HG02852 (cell line): ENCODE data around the gene TTC21A.
"Not testable (repeated sequence)": the region's sequence is repeated elsewhere in the genome, so short reads cannot be mapped to it uniquely, and the experiment has no call there.

Experiments
- ATAC-seq: cut with Tn5 transposase; IDR thresholded peaks from one replicate; pipeline ENCODE4 v1.9.1; 2021; ENCODE audit warnings: mild to moderate bottlenecking, moderate library complexity; ENCODE audit not compliant: unreplicated experiment

TTC21A gene

GRCh38 chr3:39148435-39149058 lies 41.1 kb downstream of the TTC21A start:
- no peak for ATAC-seq

DNA sequence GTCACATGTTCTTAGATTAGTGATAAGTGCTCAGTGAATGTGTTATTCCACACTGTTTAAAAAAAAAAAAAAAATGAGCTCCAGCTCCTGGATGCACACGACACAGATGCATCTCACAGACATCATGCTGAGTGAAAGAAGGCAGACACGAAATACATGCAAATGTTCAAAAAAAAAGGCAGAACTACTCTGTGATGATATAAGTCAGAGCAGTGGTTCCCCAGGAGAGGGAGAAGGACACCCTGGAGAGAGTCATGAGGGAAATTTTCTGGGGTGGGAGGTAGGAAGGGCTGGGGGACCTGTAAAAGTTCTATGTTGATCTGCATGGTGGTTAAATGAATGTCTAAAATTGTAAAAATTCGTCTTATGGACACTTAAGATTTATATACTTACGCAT lies 41.6 kb downstream of the TTC21A start:
- ATAC-seq: no peak

- ATAC-seq: no peak
These were observed 42.1 kb downstream of the TTC21A start for GRCh38 chr3:39149498-39150147.

DNA sequence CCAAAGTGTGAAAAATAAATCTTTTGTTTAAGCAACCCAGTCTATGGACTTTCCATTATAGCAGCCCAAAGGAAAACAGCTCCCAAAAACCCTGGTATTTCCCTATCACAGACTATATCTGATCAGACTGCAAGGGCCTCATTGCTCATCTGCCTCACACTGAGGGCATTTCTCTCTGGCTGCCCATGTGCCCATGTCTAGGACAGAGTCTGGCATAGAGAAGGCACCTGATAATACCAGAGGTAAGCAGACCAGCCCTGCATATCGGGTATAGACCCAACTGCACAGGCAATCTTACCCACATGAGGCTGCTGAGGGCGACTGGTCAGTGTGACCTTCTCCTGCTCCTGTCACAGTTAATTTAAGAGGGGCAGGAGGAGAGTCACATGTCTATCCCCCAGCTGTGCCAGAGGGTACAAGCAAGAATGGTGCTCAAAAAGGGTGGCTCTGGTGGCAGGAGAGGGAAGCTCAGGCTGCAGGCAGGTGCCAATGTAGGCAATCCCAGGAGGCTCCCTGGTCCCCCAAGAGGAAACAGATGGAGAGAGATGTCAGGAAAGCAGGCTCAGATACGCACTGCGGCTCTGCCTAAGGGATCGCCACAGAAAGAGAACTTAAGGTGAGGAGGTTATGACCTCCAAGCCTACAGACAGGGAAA lies 42.8 kb downstream of the TTC21A start:
- ATAC-seq: no peak

DNA sequence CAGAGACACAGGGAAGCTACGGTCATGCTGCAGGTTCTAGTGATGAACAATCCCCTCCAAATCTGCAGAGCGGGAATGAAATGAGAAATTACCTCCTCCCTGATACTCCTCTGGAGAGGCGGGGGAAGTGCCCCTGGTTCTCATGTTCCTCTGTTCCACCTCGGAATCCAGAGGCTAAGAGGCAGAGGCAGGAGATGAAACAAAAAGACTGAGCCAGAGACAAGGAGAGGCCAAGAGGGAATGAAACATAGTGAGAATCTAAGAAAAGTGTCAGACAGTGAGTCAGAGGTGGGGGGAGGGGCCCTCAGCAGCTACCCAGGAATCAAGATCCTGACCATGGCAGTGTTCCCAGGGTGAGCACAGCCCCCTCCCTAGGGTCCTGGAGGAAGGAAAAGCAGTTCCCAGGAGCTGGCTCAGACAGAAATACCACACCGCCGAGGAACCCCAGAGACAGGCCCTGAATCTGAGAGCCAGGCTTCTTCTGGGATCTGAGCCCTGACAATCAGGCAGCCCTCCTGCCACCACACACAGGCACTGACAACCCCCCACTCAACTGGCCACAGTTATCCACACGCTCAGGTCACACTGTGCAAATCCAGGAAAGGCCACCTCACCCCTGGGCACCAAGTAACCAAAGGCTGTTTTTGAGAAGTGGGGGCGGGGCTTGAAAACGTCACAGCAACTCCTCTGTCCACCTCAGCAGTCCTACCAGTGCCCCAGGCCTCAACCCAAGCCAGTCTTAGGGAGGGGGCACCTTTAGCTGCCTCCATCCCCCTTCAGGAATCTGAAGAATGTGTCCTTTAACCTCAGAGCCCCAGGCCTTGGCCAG lies 43.5 kb downstream of the TTC21A start:
- no peak for ATAC-seq

DNA sequence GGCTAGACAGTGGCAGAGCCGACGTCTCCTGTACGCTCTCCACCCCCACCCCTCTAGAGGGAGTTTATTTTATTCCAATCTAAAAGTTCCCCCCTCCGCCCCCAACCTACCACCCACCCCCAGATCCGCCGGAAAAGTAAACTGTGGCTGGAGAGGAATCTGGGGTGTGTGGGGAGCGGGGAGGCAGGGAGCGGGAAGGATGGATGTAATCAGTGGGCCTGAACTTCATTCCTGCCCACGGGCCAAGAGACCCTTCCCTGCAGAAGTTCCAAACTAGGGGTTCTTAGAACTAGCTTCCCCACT lies 46.4 kb downstream of the TTC21A start:
- no peak for ATAC-seq

DNA sequence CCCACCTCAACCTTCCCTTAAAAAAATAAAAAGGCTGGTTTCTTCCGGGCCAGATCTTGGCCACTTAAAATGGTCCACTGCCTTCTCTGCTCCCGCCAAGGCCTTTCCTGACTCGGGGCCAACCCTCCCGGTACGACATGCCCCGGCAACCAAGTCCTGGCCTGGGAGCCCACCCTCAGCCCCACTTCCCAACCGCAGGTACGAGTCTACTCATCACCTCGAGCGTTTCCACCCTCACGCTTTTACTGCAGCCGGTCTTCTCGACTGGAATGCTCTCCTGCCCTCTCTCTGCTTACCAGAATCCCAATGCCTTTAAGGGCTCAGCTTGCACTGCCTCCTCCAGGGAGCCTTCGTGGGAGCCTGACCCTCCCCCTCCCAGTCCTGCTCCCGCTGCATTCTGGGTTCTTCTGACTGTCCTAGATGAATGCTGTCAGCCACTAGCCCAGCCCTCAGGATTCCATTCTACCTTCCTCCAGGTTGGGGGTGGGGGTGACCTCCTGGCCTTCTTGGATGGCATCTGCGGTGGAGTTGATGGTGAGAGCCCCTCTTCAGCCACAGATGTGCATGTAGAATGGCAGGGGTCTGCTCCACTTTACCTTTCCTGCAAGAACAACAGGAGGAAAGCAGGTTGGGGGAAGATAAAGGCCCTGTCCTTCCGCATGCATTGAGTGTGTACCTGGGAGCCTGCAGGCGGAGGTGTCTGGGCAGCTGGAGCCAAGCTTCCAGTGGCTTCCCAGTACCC lies 47.0 kb downstream of the TTC21A start:
- ATAC-seq: no peak

DNA sequence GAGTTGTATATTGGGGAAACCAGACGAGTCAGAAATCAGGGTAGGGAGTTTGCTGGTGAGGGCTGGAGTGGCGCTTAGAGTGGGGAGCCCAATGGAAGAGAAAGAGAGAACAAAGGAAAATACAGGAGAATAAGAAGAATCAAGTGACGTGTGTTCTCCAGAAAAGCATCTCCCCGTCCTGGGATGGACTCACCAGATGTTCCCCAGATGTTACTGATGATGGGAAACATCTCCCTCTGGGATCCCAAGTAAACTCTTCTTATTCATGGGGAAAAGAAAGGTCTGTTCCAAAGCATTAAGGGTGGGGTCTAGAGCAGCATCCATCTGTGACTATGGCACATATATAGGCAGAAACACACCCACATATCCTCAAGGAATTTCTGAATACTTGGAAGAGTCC lies 48.9 kb downstream of the TTC21A start:
- ATAC-seq: no peak

GRCh38 chr3:39157359-39157758 lies 49.9 kb downstream of the TTC21A start:
- ATAC-seq: no peak

DNA sequence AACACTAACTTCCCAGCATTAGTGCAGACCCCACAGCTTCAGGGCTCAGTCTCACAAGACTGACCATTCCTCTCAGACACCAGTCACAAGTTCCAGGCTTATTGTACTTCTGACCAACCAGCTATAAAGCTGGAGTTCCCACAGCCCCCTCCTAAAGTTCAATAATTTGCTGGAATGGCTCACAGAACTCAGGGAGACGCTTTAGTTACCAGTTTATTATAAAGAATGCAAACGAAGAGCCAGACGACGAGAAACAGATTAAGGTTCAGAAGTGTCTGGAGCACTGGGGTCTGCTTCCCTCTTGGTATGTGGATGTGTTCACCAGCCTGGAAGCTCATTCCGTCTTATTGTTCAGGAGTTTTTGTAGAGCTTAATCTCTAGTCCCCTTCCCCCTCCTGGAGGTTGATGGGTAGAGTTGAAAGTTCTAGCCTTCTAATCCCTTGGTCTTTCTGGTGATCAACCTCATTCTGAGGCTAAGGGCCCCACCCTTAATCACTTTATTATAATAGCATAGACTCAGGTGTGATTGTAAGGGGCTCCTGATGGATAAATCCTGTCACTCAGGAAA lies 50.8 kb downstream of the TTC21A start:
- ATAC-seq: no peak

DNA sequence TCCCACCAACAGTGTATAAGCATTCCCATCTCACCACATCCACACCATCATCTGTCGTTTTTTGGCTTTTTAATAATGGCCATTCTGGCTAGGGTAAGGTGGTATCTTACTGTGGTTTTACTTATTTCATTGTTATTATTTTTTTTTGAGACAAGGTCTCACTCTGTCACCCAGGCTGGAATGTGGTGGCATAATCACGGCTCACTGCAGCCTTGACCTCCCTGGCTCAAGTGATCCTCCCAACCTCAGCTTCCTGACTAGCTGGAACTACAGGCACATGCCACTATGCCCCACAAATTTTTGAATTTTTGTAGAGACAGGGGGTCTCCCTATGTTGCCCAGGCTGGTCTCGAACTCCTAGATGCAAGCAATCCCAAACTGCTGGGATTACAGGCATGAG lies 56.9 kb downstream of the TTC21A start:
- ATAC-seq: no peak

GRCh38 chr3:39165518-39165917 lies 58.0 kb downstream of the TTC21A start:
- ATAC-seq: no peak

DNA sequence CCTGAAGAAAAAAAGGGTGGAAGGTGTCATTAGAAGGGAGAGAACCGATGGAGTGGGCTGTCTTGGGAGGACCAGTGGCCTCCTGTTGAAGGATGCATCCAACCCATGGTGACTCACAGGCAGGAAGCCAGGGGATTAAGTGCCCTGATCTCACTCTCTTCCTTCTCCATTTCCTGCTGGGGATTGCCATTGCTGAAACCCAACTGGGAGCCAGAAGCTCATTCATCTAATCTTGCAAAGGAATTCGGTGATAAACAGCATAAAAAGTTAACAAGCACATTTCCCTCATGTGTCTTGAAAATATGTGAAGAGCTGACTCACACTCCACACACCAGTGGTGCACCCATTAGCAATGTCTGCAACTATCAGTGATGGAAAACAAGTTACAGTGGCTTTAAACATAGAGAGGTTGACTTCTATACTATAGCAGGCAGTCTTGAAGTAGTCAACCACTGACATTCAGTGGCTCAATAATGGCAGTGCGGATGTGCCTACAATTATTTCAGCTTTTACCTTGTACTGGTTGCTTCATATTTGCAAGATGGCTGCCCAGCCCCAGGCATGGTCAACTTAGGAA lies 58.7 kb downstream of the TTC21A start:
- no peak for ATAC-seq

DNA sequence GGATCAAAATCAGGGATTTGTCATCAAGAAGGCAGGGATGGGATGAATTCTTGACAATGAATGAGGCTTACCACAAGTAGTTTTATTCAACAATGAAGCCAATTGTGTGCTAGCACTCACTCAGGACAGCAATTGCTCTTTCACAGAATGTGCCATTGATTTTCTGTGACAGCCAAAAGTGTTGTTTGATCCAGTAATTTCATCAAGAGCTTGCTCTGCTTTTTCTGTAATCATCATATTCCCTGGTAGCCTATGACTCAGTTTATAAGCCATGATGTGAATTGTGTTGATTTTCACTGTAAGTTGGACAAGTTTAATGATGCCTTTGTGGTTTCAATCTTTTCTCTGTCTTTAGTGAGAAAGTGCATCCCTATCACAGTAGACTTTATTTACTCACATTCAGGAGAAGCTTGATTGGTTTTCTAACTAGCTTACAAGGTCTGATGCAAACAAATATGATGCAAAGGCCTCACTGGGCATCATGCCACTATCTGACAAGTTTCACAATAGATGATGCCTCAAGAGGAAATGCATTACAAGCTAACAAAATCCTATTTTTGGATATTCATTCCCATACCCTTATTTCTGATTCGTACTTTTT lies 59.6 kb downstream of the TTC21A start:
- no peak for ATAC-seq

DNA sequence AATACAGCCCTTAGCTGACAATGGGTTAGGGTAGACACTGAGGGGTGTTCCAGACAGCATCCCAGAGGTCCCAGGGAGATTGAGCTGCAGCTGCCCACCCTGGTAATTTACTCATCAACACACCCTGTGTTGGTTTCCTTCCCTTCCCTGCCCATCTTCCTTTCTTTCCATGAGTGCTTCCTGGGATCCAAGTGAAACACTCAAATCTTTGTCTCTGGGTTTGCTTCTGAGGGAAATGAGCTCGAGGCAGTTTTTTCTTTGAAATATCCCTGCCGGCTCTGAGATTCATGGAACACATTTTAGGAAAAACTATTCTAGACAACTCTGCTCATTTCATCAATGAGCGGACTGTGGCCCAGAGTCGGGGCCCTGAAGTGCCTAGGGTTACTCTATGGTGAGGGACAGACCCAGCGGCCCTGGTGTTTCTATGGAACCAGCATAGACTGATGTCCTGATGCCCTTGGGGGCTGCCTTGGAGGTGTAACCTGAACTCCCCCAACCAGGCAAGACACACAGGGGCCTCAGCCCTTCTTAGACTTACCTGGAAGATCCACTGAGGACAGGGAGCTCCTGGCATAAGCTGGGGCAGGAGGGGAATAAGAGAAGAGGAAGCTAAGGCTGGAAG lies 60.8 kb downstream of the TTC21A start:
- no peak for ATAC-seq

DNA sequence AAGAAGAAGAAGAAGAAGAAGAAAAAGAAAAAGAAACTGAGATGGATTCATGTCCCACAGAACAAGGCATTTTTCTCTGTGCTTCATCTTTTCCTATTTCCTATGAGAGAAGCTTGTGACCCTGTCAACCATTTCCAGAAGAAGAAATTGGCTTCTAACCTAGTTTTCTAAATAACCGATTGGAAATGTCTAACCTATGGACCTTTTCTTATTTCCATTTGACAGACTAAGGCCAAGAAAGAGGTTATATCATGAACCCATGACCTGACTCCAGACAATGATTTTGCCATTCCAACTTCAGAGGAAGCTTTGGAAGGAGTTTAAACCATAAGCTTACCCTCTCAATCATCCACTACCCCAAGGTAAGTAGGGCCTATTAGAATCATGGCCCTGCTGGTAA lies 62.2 kb downstream of the TTC21A start:
- ATAC-seq: no peak

DNA sequence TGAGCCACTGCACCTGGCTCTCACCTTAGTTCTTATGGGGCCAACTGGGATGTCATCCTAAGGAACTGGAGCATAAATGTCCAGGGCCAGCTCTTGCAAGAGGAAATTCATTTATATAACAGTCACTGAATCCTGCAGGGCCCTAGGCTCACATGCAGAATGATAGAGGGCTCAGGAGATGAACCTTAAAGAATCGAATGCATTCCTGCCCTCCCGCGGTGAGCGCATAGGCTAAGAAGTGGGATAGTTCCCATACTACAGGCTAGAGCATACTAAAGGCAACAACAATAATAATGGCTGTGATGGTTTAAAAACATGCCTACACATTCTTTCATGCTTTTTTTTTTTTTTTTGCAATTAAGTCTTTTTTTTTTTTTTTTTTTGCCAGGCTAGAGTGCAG lies 63.0 kb downstream of the TTC21A start:
- no peak for ATAC-seq

DNA sequence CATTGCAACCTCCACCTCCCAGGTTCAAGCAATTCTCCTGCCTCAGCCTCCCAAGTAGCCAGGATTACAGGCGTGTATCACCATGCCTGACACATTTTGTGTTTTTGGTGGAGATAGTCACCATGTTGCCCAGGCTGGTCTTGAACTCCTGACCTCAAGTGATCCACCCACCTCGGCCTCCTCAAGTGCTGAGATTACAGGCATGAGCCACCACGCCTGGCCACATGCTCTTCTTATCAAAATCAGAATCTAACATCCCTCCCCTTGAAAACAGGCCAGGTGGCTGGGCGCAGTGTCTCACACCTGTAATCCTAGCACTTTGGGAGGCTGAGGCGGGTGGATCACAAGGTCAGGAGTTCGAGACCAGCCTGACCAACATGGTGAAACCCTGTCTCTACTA lies 63.4 kb downstream of the TTC21A start:
- not testable (repeated sequence) for ATAC-seq

- ATAC-seq: no peak
These were observed 64.4 kb downstream of the TTC21A start for GRCh38 chr3:39171860-39172259.
